ENCODE results near the gene DTX4. TPM values are rescaled to one million over a fixed set of nuclear protein-coding genes. Genes with fewer than 3 reads are reported as not detected.

The DTX4 gene
- total RNA-seq, 2 donors from 2014 or later, result 58.4 to 62.4 TPM

DNA sequence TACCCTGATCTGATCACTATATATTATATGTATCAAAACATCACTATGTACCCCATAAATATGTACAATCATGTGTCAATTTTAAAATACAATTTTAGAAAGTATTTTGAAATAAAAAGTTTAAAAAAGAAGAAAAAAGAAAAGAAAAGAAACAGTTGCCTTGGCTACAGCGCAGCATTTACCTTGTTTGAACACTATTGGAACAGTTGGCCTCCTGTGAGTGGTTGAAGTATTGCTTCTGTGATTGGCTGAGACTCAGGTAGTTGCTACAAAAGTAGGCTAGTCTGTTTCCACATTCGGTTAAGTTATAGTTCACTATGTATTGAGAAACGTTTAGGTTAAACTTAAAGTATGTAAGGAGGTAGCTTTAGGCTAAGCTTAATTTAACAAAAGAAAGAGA lies 7.9 kb upstream of the DTX4 start:
- DNase-seq (no peak), ATAC-seq (no peak)
- intact Hi-C loops (cut with DNase I, micrococcal nuclease), result no loop called here

DNA sequence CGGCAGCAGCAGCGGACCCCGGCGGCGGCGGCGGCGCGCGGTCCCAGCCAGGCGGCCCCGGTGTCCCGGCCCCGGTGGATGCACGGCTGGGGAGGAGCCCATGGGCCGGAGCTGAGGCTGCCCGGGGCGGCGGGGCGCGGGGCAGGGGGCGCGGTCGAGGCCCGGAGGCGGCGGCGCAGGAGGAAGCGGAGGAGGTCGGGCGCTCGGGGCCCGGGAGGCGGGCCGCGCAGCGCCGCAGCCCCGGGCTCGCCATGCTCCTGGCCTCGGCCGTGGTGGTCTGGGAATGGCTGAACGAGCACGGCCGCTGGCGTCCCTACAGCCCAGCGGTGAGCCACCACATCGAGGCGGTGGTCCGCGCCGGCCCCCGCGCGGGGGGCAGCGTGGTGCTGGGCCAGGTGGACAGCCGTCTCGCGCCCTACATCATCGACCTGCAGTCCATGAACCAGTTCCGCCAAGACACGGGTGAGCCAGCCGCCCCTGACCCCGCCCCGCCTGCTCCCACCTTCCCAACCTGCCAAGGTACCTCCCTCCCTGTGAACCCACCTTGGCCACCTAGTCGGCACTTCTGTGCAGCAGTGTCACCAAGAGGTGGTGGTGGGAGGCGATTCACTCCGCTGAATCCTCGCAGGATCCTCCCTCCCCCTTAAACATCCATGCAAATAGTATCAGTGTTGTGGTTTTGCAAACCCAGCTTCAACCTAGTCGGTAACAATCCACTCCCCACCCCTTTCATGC lies 580 bp downstream of the DTX4 start:
- DNase-seq (peak; percentile 70 to 71), ATAC-seq (peak; percentile 22)
- intact Hi-C loops (cut with DNase I, micrococcal nuclease), result loop anchor here in 1 of 2 donors (5.0 to 10.0 kb wide), 2 partner anchors 35 to 112 kb away; no protein-coding TSS in a partner anchor

DNA sequence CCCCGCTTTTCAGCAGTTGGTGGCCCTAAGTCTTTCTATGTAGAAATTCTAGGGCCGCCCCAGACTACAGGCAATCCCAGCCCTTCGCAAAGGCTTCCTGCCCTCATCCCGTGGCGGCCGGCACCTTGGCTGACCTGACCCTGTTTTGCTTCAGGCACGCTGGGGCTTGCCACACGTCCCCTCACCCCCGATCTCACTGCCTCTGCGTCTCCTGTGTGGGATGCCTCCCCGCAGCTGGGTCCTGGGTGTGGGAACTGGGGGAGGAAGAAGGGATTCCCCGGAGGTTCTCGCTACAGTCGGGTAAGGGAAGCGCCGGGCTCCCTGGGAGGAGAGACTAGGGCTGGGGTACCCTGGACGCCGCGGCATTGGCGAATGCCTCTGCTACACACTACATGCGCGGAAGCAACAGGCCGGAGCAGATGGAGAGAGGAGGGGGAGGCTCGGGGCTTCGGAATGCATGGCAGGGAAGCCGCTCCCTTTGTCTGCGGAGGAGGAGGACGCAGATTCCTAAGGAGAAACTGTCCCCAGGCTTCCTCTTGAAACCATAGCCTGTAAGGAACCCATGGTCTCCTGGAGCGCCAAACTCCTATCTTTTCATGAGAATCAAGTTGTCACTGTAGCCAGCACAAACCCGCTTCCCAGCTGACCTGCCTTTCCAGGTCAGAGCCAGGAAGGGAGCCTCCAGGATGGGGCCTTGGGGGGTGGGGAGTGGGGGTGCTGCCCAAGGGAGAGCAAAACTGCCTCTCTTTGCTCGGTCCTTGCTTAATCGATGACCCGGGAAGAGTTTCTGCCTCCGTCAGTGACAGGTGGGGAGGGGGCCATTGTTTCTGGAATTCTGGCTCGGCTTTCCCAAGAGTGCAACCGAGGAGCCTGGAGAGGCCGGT lies 1.4 kb downstream of the DTX4 start:
- ATAC-seq, result peak; percentile 17
- DNase-seq, result peak; percentile 40 to 59

DNA sequence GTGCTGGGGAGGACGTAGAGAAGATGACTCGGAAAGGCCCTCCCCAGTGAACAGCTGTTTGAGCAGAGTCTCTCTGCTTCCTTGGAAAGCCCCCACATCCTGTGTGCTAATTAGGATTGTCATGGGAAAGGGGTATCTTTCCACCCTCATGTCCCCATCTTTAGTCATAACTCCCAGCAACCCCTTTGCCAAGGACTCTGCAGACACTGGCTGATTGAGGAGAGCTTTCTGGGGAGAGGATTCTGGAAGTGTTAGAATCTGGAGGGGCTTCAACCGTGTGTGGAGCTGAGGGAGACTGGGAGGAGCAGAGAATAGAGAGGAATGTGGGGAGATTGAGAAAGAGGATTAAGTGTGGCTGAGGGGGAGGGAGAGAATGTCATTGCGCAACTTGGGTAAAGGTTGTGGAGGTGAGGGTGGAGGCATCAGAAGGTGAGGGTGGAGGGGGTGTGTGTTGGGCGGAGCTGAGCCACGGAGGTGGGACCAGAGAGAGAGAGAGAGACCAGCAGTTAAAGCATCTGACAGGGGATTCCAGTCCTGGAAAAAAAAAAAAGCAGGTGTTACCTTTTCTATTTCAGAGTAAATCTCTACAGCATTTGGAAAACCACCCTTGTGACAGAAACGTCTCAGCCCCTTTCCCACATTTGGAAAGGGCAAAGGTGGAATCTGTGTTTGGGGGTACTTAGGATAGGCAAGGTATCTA lies 2.2 kb downstream of the DTX4 start:
- DNase-seq, result peak; percentile 81 to 88
- ATAC-seq, result peak; percentile 79
- intact Hi-C loops (cut with DNase I, micrococcal nuclease), result loop anchor here in 1 of 2 donors (5.0 to 10.0 kb wide), 2 partner anchors 33 to 111 kb away; no protein-coding TSS in a partner anchor

More for the DNA sequence above, 1.4 kb downstream of the DTX4 start:
- intact Hi-C loops (cut with DNase I, micrococcal nuclease), result loop anchor here in 1 of 2 donors (5.0 to 10.0 kb wide), 2 partner anchors 34 to 111 kb away; no protein-coding TSS in a partner anchor

DNA sequence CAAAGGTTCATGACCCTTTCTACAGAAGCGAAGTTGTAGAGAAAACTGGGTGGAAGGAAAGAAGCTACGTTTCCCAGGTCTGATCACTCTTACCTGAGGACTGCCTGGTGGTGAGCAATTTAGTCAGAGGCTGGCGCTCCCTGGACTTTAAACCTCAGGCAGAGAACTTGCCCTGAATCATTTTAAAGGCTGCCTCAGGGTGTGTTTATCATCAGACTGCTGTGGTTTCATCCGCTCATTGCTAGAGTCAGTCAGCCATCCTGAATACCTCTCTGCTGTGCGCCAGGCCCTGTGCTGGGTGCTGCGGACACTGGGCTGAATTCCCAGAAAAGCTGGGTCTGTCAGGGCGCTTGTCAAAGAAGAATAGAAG lies 2.7 kb downstream of the DTX4 start:
- intact Hi-C loops (cut with DNase I, micrococcal nuclease), result loop anchor here in 1 of 2 donors (5.0 to 10.0 kb wide), 2 partner anchors 33 to 110 kb away; no protein-coding TSS in a partner anchor
- peak; percentile 65 for ATAC-seq
- DNase-seq, result peak; percentile 53 to 69

DNA sequence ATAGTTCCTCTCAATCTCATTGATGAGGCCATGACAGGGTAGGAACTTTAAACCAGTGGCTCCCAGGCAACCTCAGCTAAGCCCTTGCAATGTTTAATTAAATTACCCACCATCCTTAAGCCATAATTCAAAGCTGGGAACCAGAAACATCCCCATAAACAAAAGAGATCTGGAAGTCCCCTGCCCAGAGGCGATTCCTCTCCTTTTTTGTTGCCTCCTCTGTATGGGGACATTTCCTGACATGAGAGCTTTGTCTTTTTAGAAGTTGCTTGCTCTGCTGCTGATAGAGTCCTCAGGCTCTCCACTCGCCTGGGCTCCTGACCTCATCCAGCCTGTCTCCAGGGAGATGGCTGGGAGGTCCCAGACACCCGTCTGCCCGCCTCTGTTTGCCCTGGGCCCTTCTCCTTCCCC lies 3.2 kb downstream of the DTX4 start:
- intact Hi-C loops (cut with DNase I, micrococcal nuclease), result loop anchor here in 1 of 2 donors (10.0 kb wide), 1 partner anchor 110 kb away; no protein-coding TSS in a partner anchor
- DNase-seq (peak in 1 of 2 donors; percentile 36), ATAC-seq (no peak)

DNA sequence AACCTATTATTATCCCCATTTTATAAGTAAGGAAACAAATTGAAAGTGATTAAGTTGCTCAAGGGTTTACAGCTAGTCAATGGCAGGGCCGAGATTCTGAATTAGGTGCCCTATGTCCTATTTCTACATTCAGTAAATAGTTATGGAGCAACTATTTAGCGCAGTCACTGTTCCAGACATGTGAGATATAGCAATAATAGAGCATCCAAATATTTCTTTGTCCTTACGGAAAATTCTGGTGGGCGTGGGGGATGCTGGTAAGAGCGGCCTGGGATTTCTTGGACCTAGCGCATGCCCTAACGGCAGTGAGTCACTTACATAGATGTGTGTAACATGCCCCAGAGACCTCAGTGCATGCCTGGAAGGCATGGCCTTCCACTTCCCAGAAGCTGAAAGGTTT lies 4.4 kb downstream of the DTX4 start:
- DNase-seq, result no peak
- intact Hi-C loops (cut with DNase I, micrococcal nuclease), result loop anchor here in 1 of 2 donors (10.0 kb wide), 1 partner anchor 108 kb away; no protein-coding TSS in a partner anchor
- no peak for ATAC-seq

DNA sequence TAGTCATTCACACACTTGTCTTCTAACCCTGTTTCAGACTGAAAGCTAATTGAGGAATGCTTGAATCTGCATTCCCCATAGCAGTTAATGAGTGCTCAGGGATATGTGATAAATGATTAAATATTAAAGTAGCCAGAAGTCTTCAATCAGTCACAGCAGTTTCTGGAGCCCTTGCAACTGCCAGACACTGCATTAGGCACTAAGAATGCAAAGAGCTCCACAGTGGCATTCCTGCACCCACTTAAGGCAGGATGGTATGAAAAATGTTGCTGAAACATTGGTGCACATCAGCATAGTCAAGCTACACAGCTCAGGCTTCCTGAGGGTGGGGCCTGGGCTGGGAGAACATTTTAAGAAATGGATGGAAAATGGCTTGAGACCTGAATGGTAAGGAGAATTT lies 6.5 kb downstream of the DTX4 start:
- intact Hi-C loops (cut with DNase I, micrococcal nuclease), result loop anchor here in 1 of 2 donors (10.0 kb wide), 1 partner anchor 106 kb away; no protein-coding TSS in a partner anchor

DNA sequence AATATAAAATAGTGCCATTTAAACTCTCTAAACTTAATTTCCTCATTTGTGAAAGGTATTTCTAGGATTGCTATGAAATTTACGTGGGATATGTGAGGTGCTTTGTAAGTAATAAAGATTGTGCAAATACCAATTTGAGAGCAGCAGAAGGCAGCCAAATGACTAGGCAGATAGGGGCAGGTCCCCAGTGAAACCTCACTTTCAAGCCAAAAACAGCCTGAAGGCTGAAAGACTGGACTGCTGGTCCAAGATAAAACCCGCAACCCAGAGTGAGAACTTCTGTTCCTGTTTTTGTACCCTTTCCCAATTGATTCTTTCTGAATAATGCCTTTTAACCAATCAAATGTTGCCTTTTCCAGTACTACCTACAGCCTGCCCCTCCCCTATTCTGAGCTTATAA lies 7.2 kb downstream of the DTX4 start:
- intact Hi-C loops (cut with DNase I, micrococcal nuclease), result loop anchor here in 1 of 2 donors (10.0 kb wide), 1 partner anchor 106 kb away; no protein-coding TSS in a partner anchor
- no peak for ATAC-seq
- DNase-seq, result no peak

More for the DNA sequence above, 6.5 kb downstream of the DTX4 start:
- ATAC-seq, result no peak
- DNase-seq, result no peak

DNA sequence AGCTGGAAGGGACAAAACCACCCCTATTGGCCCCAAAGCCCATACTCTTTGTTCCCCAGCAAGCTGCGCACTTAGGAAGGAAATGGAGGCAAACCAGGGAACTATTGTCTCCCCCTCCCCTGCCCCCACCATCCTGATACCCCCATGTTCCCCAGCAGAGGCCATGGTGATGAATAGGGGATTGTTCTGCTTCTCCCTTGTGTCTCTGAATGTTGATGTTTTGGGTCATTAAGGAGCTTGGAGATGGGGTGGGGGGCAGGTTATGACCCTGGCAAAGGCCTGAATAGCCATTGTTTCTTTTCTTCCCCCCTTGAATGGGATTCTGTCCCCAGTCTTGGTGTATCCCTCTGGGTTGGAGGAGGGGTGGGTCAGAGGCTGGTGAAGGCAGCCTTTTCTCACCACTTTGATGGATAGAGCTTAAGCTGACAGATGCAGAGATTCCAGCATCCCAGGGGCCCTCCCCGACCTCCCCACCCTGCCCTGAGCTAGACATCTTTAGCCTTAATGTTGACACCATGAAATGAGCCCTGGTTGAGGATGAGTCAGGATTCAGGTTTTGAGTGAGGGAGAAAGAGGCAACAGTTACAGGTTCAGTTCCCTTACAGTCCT lies 8.3 kb downstream of the DTX4 start:
- ATAC-seq, result no peak
- no peak for DNase-seq
- intact Hi-C loops (cut with DNase I, micrococcal nuclease), result no loop called here

DNA sequence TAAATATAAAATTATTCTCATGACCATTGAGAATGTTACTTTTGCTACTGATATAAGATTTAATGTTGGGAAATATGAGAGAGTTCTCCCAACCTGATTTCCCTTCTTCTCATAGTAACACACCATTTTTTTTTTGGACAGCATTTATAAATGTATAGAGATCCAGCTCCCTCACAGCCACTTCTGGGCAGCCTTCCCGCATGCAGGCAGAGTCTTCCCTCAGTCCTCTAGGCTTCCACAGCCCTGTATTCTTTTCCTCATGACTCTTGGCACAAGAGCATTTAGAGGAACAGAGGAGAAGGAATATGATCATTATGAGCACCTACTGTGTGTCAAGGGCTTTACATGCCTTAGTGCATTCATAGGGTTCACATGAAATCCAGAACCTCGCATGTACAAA lies 9.0 kb downstream of the DTX4 start:
- intact Hi-C loops (cut with DNase I, micrococcal nuclease), result no loop called here
- ATAC-seq (no peak), DNase-seq (no peak)

DNA sequence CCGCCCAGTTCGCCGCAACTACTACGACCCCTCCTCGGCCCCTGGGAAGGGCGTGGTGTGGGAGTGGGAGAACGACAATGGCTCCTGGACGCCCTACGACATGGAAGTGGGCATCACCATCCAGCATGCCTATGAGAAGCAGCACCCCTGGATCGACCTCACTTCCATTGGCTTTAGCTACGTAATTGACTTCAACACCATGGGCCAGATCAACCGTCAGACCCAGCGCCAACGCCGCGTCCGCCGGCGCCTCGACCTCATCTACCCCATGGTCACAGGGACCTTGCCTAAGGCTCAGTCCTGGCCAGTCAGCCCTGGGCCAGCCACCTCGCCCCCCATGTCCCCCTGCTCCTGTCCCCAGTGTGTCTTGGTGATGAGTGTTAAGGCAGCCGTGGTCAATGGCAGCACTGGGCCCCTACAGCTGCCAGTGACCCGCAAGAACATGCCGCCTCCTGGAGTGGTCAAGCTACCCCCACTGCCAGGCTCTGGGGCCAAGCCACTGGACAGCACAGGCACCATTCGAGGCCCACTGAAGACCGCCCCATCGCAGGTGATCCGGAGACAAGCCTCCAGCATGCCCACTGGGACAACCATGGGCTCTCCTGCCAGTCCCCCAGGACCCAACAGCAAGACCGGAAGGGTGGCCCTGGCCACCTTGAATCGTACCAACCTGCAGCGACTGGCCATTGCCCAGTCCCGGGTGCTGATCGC lies 10.0 kb downstream of the DTX4 start:
- no peak for DNase-seq
- ATAC-seq, result no peak
- intact Hi-C loops (cut with DNase I, micrococcal nuclease), result no loop called here

DNA sequence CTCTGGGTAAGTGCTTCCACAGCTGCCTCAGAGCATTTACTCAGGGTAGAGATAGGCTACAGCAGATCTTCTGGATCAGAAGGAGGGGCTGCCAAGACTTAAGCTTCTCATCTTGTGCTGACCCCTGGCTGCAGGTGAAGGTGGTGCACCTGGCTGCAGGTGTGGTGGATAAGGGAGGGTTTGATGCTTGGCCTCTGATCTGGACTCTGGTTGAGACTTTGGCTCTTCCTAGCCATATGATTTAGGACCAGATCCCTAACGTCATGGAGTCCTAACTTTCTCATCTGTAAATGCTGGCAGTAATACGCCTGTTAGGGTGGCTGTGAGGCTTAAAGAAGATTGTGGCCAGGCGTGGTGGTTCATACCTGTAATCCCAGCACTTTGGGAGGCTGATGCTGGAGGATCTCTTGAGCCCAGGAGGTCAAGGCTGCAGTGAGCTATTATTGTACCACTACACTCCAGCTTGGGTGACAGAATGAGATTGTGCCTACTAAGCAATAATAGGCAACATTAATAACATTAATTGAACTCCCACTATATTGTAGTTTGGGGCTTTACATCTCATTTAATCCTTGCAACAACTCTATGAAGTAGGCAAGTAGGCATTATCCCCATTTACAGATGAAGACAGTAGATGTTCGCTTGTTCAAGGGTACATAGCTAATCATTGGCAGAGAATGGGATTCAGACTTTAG lies 10.7 kb downstream of the DTX4 start:
- DNase-seq (peak; percentile 64 to 75), ATAC-seq (peak; percentile 56)

DNA sequence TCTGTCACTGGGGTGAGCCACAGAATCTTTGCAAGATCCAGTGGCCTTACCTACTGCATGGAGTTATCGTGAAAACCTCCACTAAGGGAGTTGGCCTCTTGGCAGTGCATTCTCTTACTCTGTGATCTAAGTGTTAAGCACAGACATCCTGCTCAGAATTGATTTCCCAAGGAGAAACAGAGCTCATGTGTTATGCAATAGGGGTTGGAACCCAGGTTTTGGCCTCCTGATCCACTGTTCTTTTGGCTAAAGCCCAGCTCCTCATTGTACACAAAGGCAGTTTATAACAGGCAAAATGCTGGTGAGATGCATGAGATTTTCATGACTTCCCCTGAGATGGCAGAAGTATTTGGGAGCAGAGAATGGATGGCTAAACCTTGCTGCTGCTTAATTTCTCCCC lies 11.8 kb downstream of the DTX4 start:
- intact Hi-C loops (cut with DNase I, micrococcal nuclease), result no loop called here
- no peak for ATAC-seq
- no peak for DNase-seq

More for the DNA sequence above, 10.7 kb downstream of the DTX4 start:
- intact Hi-C loops (cut with DNase I, micrococcal nuclease), result no loop called here

DNA sequence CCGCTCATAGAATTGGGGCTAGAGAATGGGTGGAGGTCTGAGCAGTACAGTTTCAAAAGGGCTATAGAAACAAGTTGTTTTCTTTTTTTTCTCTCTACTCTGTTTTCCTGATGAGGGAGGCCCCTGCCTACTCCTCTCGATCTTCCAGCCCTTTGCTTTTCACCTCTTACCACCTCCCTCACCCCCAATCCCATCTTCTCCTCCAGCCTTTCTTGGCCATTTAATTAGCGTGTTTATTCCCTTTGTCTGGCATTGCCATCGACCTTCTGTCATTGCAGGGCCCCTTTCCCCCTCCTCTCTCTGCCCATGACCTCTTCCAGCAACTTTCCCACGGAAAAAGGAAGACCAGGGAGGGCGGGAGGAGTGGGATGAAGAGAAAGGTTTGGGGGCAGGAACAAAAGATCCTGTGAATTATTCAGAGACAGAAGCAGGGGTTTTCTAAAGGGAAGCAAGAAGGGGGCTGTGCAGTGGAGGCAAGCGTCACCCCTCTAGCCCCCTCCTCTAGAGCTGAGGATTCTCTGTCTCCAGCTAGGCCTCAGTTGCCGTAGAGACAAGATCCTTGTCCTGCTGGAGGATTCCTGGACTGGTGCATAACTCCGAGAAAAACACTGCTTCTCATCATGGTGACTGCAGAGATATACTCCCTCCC lies 12.9 kb downstream of the DTX4 start:
- DNase-seq (no peak), ATAC-seq (no peak)
- intact Hi-C loops (cut with DNase I, micrococcal nuclease), result no loop called here

DNA sequence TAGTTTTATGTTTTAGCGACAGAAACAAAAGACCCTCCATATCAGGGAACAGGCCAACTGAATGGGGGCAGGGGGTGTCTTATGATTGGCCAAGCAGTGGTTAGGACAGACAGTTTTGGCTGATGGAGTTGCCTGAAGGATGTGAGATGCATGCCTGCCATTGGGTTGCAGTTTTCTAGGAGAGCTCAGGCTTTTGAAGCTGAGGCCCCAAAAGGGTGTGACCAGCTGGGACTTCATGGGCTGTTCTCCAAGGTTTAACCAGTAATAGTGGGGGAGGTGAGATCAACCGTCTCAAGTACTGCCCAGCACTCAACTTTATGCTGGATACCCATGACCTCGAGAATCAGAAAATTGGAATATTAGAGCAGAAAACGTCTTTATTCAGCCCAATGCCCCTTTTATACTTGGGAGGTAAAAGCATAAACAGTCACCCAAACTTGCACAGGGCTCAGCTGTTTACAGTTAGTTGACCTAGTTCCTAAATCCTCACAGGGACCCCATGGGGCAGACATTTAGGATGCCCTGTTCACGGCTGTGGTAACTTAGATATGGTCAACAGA lies 13.5 kb downstream of the DTX4 start:
- intact Hi-C loops (cut with DNase I, micrococcal nuclease), result no loop called here
- ATAC-seq (peak; percentile 59), DNase-seq (no peak)

Measured in left colon (tissue), 2 donors.